Loucy (cell line): ENCODE measurements around the gene TUBA3E.
"Not testable (repeated sequence)": the region's sequence is repeated elsewhere in the genome, so short reads cannot be mapped to it uniquely, and the experiment has no call there.

Experiments
- H2AFZ ChIP-seq: fragments of 200-600 bp; sonication (generic); 2 replicates; pipeline ENCODE4 v1.6.0; 2016; ENCODE audit warnings: antibody characterized with exemption, mild to moderate bottlenecking, low read length, moderate library complexity
- H3F3A ChIP-seq: fragments of 200-600 bp; 2 replicates; pipeline ENCODE4 v1.6.0; 2016; ENCODE audit warnings: antibody characterized with exemption, low read depth, mild to moderate bottlenecking
- H3K27me3 ChIP-seq: fragments of 200-600 bp; sonication (generic); 2 replicates; pipeline ENCODE4 v1.6.1; 2014; ENCODE audit warnings: low read length, mild to moderate bottlenecking; ENCODE audit not compliant: insufficient read depth, poor library complexity, severe bottlenecking
- H3K36me3 ChIP-seq: fragments of 200-600 bp; sonication (generic); 2 replicates; pipeline ENCODE4 v1.6.1; 2016; ENCODE audit warnings: low read length; ENCODE audit not compliant: insufficient read depth
- H3K4me1 ChIP-seq: fragments of 200-600 bp; sonication (generic); 2 replicates; pipeline ENCODE4 v1.5.1; 2014; ENCODE audit warnings: low read length, mild to moderate bottlenecking; ENCODE audit not compliant: insufficient read depth, poor library complexity, severe bottlenecking
- H3K4me2 ChIP-seq: fragments of 200-600 bp; sonication (generic); 2 replicates; pipeline ENCODE4 v1.6.0; 2014; ENCODE audit warnings: antibody characterized with exemption, low read length, low read depth, mild to moderate bottlenecking; ENCODE audit not compliant: poor library complexity, severe bottlenecking
- H3K4me3 ChIP-seq: fragments of 200-600 bp; sonication (generic); 2 replicates; pipeline ENCODE4 v1.5.1; 2014; ENCODE audit warnings: low read length, mild to moderate bottlenecking, mixed read lengths; ENCODE audit not compliant: poor library complexity, severe bottlenecking
- H3K79me2 ChIP-seq: fragments of 200-600 bp; sonication (generic); 2 replicates; pipeline ENCODE4 v1.6.1; 2014; ENCODE audit warnings: low read length; ENCODE audit not compliant: insufficient read depth
- H3K9ac ChIP-seq: fragments of 200-600 bp; sonication (generic); 2 replicates; pipeline ENCODE4 v1.6.0; 2014; ENCODE audit warnings: mild to moderate bottlenecking, low read depth, low read length, moderate library complexity; ENCODE audit not compliant: poor library complexity, severe bottlenecking
- H3K9me2 ChIP-seq: fragments of 200-600 bp; sonication (generic); replicated peaks from 2 replicates; pipeline ENCODE4 v1.6.1; 2016; ENCODE audit warnings: low read depth, low read length, mixed read lengths
- H3K9me3 ChIP-seq: fragments of 200-600 bp; sonication (generic); 2 replicates; pipeline ENCODE4 v1.6.1; 2014; ENCODE audit warnings: mild to moderate bottlenecking, antibody characterized with exemption, low read length, low read depth; ENCODE audit not compliant: insufficient read depth
- H4K20me1 ChIP-seq: fragments of 200-600 bp; sonication (generic); 2 replicates; pipeline ENCODE4 v1.6.0; 2014; ENCODE audit warnings: antibody characterized with exemption, low read length, mild to moderate bottlenecking; ENCODE audit not compliant: insufficient read depth, poor library complexity, severe bottlenecking
- CTCF ChIP-seq: fragments of 200-600 bp; sonication (generic); conservative IDR thresholded peaks from 2 replicates; pipeline ENCODE4 v1.5.1; 2014; ENCODE audit warnings: mild to moderate bottlenecking, antibody characterized with exemption, low read length
- EZH2phosphoT487 ChIP-seq: fragments of 200-600 bp; IDR thresholded peaks from 2 replicates; pipeline ENCODE4 v1.6.1; 2018; ENCODE audit warnings: antibody characterized with exemption, mild to moderate bottlenecking, moderate library complexity, borderline replicate concordance

The TUBA3E gene

GRCh38 chr2:130158631-130159030, 39.6 kb downstream of the TUBA3E start:
- H3K9me2 ChIP-seq, result no peaks in the 10 kb centered on the region
- no peak overlapping the region for H3K4me3 ChIP-seq
- no peaks in the 10 kb centered on the region for H3F3A ChIP-seq
- H3K36me3 ChIP-seq, result peaks cover 41% of the 10 kb centered on the region; the same call in 1 of the 2 replicates
- no peak overlapping the region for H2AFZ ChIP-seq
- no peak overlapping the region for H3K4me2 ChIP-seq
- no peak for TF ChIP-seq CTCF
- no peak for TF ChIP-seq EZH2phosphoT487
- H3K9me3 ChIP-seq, result no peaks in the 10 kb centered on the region
- no peaks in the 10 kb centered on the region for H4K20me1 ChIP-seq
- no peaks in the 10 kb centered on the region for H3K79me2 ChIP-seq
- H3K9ac ChIP-seq, result no peak overlapping the region
- no peaks in the 10 kb centered on the region for H3K4me1 ChIP-seq
- H3K27me3 ChIP-seq, result no peaks in the 10 kb centered on the region

- H3K4me2 ChIP-seq, result not testable (repeated sequence)
Measured at GRCh38 chr2:130157825-130158514, 40.3 kb downstream of the TUBA3E start.

GRCh38 chr2:130157354-130157753, 40.9 kb downstream of the TUBA3E start:
- not testable (repeated sequence) for H4K20me1 ChIP-seq, H3F3A ChIP-seq, H3K9me2 ChIP-seq, H3K4me3 ChIP-seq, H2AFZ ChIP-seq, H3K79me2 ChIP-seq, H3K4me1 ChIP-seq, H3K4me2 ChIP-seq, H3K27me3 ChIP-seq, H3K9ac ChIP-seq, H3K9me3 ChIP-seq
- H3K36me3 ChIP-seq, result peaks cover 36% of the 10 kb centered on the region; the same call in 1 of the 2 replicates

More at GRCh38 chr2:130157825-130158514, 40.3 kb downstream of the TUBA3E start:
- not testable (repeated sequence) for H3K4me3 ChIP-seq, H3K4me1 ChIP-seq, H3F3A ChIP-seq, H3K9me3 ChIP-seq, H3K27me3 ChIP-seq, H2AFZ ChIP-seq, H4K20me1 ChIP-seq, H3K9me2 ChIP-seq, H3K79me2 ChIP-seq, H3K9ac ChIP-seq
- H3K36me3 ChIP-seq, result peaks cover 39% of the 10 kb centered on the region; the same call in 1 of the 2 replicates

GRCh38 chr2:130156624-130157004, 41.6 kb downstream of the TUBA3E start:
- H3K4me1 ChIP-seq, result no peaks in the 10 kb centered on the region
- H3K79me2 ChIP-seq, result no peaks in the 10 kb centered on the region
- H3K9me2 ChIP-seq, result no peaks in the 10 kb centered on the region
- no peak overlapping the region for H3K9ac ChIP-seq
- no peaks in the 10 kb centered on the region for H3K9me3 ChIP-seq
- H3K4me3 ChIP-seq, result no peak overlapping the region
- H2AFZ ChIP-seq, result no peak overlapping the region
- no peaks in the 10 kb centered on the region for H4K20me1 ChIP-seq
- H3K4me2 ChIP-seq, result no peak overlapping the region
- TF ChIP-seq CTCF, result no peak
- TF ChIP-seq EZH2phosphoT487, result no peak
- peaks cover 40% of the 10 kb centered on the region; the same call in 1 of the 2 replicates for H3K36me3 ChIP-seq
- no peaks in the 10 kb centered on the region for H3K27me3 ChIP-seq
- no peaks in the 10 kb centered on the region for H3F3A ChIP-seq
